ENCODE measurements around the gene ASB11. TPM values are rescaled to one million over a fixed set of nuclear protein-coding genes. Genes with fewer than 3 reads are reported as not detected.
A peak's percentile ranks its signal among the peaks of the same experiment; 100 is the strongest.

Gene ASB11
- total and polyA plus RNA-seq, 10 of the 15 experiments (the other 5 are each of a cell fraction or from before 2014, with no cell fraction given), result not detected

GRCh38 chrX:15269120-15269519 lies 46.3 kb downstream of the ASB11 start:
- POLR2A ChIA-PET, result no interaction called here
- H2AFZ ChIP-seq (ENCODE audit: control insufficient read depth, low read depth, low read length), result no peak overlapping the region
- no peak overlapping the region for H3K27ac ChIP-seq (ENCODE audit: control insufficient read depth, insufficient read depth)
- SMC1A ChIA-PET (ENCODE audit: uncharacterized antibody, unreplicated experiment), result no interaction called here
- RAD21 ChIA-PET (ENCODE audit: unreplicated experiment), result no interaction called here
- intact Hi-C loops (cut with micrococcal nuclease; ENCODE audit: unreplicated experiment) (no loop called here), in situ Hi-C loops (cut with MboI) (no loop called here)
- no TSS peak for BruUV-seq (replicated peaks)
- no peaks in the 10 kb centered on the region for H3K4me1 ChIP-seq (ENCODE audit: control insufficient read depth, insufficient read depth, low read length)
- no peak overlapping the region for H3K4me3 ChIP-seq
- 95% methylated on average over 1 of the region's 1 CpG for WGBS (ENCODE audit: insufficient coverage, insufficient replicate concordance, low lambda C conversion rate, missing lambda C conversion rate)
- no peak overlapping the region for H3K9ac ChIP-seq (ENCODE audit: control insufficient read depth, insufficient read depth, low read length)
- FAIRE-seq, result no peak
- no peak for DNase-seq (ENCODE audit: low read depth, low spot score)
- ATAC-seq, result peak; percentile 6; the same call in 2 of the 3 replicates
- H3K79me2 ChIP-seq (ENCODE audit: control insufficient read depth, insufficient read depth, low read length), result no peaks in the 10 kb centered on the region
- H3K9me3 ChIP-seq (replicated peaks; ENCODE audit: control insufficient read depth, insufficient read depth, low read length), result no peaks in the 10 kb centered on the region; the same call in 2 of the 3 replicates
- TF ChIP-seq ZNF207 (IDR thresholded peaks at IDR 0.05; ENCODE audit: borderline replicate concordance) (no peak), SIN3A (IDR thresholded peaks at IDR 0.05; ENCODE audit: low read depth, low read length) (no peak), E2F8 (IDR thresholded peaks at IDR 0.05; ENCODE audit: low read depth, partially characterized antibody) (no peak), NR2C1 (IDR thresholded peaks at IDR 0.05) (no peak), EZH2 (IDR thresholded peaks at IDR 0.05; ENCODE audit: borderline replicate concordance, control insufficient read depth, low read depth, low read length) (no peak), POLR2AphosphoS5 (IDR thresholded peaks at IDR 0.05; ENCODE audit: low read length) (no peak), ZNF24 (IDR thresholded peaks at IDR 0.05) (no peak), POLR2A (IDR thresholded peaks at IDR 0.05; ENCODE audit: low read depth, low read length) (no peak), STAT1 (conservative IDR thresholded peaks at IDR 0.05) (no peak), USF1 (IDR thresholded peaks at IDR 0.05; ENCODE audit: borderline replicate concordance, extremely low read length, insufficient read depth, low read depth, low read length) (no peak), PML (IDR thresholded peaks at IDR 0.05; ENCODE audit: low read length) (no peak)
- no peak overlapping the region for H3K4me2 ChIP-seq (ENCODE audit: control insufficient read depth, insufficient read depth)
- H3K36me3 ChIP-seq (ENCODE audit: control insufficient read depth in 2 of 2, insufficient read depth in 2 of 2, low read length in 1 of 2), result no peaks in the 10 kb centered on the region
- CTCF ChIA-PET, result no interaction called here
- H4K20me1 ChIP-seq (ENCODE audit: control insufficient read depth, insufficient read depth), result no peaks in the 10 kb centered on the region
- H3K27me3 ChIP-seq (replicated peaks in 1 of 2; ENCODE audit: control insufficient read depth in 2 of 2, insufficient read depth in 2 of 2, low read length in 1 of 2), result no peaks in the 10 kb centered on the region

Measured in GM12878 (cell line).